ENCODE data around the gene RABEPK. TPM values are rescaled to one million over a fixed set of nuclear protein-coding genes. Genes with fewer than 3 reads are reported as not detected.
"Not testable (repeated sequence)": the region's sequence is repeated elsewhere in the genome, so short reads cannot be mapped to it uniquely, and the experiment has no call there.

The RABEPK gene
- total and polyA plus RNA-seq, 8 donors = 13.9 to 28.4 (median 24.0) TPM

- DNase-seq (no peak), ATAC-seq (no peak)
- Histone ChIP-seq H3K27ac (no peak overlapping the region), H3K4me1 (peaks cover 0 to 11% of the 10 kb centered on the region in 2 donors), H3K36me3 (peaks cover 3 to 60% of the 10 kb centered on the region in 2 donors), H3K4me3 (no peak overlapping the region), H3K27me3 (no peaks in the 10 kb centered on the region), H3K9me3 (no peaks in the 10 kb centered on the region)
- intact Hi-C loops (cut with DNase I) = loop anchor here in 1 of 2 donors (10.0 kb wide), 1 partner anchor 212 kb away; the partner anchor contains the start of gene GOLGA1
- TF ChIP-seq, protein P1, sequence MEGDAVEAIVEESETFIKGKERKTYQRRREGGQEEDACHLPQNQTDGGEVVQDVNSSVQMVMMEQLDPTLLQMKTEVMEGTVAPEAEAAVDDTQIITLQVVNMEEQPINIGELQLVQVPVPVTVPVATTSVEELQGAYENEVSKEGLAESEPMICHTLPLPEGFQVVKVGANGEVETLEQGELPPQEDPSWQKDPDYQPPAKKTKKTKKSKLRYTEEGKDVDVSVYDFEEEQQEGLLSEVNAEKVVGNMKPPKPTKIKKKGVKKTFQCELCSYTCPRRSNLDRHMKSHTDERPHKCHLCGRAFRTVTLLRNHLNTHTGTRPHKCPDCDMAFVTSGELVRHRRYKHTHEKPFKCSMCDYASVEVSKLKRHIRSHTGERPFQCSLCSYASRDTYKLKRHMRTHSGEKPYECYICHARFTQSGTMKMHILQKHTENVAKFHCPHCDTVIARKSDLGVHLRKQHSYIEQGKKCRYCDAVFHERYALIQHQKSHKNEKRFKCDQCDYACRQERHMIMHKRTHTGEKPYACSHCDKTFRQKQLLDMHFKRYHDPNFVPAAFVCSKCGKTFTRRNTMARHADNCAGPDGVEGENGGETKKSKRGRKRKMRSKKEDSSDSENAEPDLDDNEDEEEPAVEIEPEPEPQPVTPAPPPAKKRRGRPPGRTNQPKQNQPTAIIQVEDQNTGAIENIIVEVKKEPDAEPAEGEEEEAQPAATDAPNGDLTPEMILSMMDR (IDR thresholded peaks at IDR 0.05) = no peak
These were observed 43.8 kb upstream of the RABEPK start for GRCh38 chr9:125156551-125156950.

DNA sequence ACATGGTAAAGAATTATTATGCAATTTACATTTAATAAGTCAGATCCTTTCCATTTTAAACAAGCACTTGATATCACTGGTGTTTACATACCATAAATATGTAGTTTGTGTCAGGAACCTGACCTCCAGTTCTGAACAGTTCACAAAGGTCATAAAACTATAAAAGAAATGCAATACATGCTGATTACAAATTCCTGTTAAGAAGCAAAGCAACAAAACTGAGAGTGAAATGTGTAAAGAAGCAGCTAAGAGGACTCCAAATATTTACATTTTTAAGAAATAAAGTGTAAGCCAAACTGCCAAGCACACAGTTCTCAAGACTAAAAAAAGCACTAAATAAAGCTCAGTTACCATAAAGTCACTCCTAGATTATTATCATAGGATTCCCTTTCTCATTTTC lies 39.6 kb upstream of the RABEPK start:
- H3K27ac ChIP-seq = no peak overlapping the region

GRCh38 chr9:125161284-125161918 lies 38.9 kb upstream of the RABEPK start:
- TF ChIP-seq, protein P1 (IDR thresholded peaks at IDR 0.05) = no peak
- peak overlapping the region in 1 of 2 donors; percentile 58 for H3K27ac ChIP-seq
- no peaks in the 10 kb centered on the region for H3K27me3 ChIP-seq
- H3K36me3 ChIP-seq = peaks cover 0 to 19% of the 10 kb centered on the region in 2 donors
- H3K4me1 ChIP-seq = peaks cover 0 to 11% of the 10 kb centered on the region in 2 donors
- intact Hi-C loops (cut with DNase I) = no loop called here
- no peak overlapping the region for H3K4me3 ChIP-seq
- H3K9me3 ChIP-seq = no peaks in the 10 kb centered on the region
- ATAC-seq = peak; percentile 82
- no peak for DNase-seq

More for the DNA sequence above, 39.6 kb upstream of the RABEPK start:
- ATAC-seq = peak; percentile 75
- Histone ChIP-seq H3K36me3 (peaks cover 0 to 25% of the 10 kb centered on the region in 2 donors), H3K4me3 (no peak overlapping the region), H3K9me3 (no peaks in the 10 kb centered on the region), H3K27me3 (no peaks in the 10 kb centered on the region), H3K4me1 (peaks cover 0 to 11% of the 10 kb centered on the region in 2 donors)
- intact Hi-C loops (cut with DNase I) = no loop called here
- TF ChIP-seq, protein P1 (IDR thresholded peaks at IDR 0.05) = no peak
- no peak for DNase-seq

GRCh38 chr9:125162891-125163290 lies 37.5 kb upstream of the RABEPK start:
- intact Hi-C loops (cut with DNase I); DNase-seq; H3K4me3 ChIP-seq; H3K27ac ChIP-seq; H3K27me3 ChIP-seq; ATAC-seq; H3K9me3 ChIP-seq: not testable (repeated sequence)
- H3K4me1 ChIP-seq = peaks cover 0 to 11% of the 10 kb centered on the region in 2 donors
- H3K36me3 ChIP-seq = peaks cover 0 to 12% of the 10 kb centered on the region in 2 donors

DNA sequence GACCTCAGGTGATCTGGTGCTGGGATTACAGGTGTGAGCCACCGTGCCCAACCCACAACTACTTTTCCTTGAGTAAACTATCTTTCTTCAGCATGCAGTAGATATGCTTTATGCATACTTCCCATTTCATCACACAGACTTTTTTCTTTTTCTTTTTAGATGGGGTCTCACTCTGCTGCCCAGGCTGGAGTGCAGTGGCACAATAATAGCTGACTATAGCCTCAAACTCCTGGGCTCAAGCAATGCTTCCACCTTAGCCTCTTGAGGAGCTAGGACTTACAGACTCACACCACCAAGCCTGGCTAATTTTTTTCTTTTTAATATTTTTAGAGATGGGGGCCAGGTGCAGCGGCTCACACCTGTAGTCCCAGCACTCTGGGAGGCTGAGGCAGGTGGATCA lies 33.6 kb upstream of the RABEPK start:
- TF ChIP-seq, protein P1 (IDR thresholded peaks at IDR 0.05) = no peak
- intact Hi-C loops (cut with DNase I) = no loop called here

More for the DNA sequence above, 33.6 kb upstream of the RABEPK start:
- Histone ChIP-seq H3K9me3 (no peaks in the 10 kb centered on the region), H3K4me1 (no peaks in the 10 kb centered on the region), H3K4me3 (no peak overlapping the region), H3K36me3 (peaks cover 0 to 32% of the 10 kb centered on the region in 2 donors), H3K27ac (no peak overlapping the region), H3K27me3 (no peaks in the 10 kb centered on the region)
- no peak for ATAC-seq
- DNase-seq = no peak

Data from left lung (tissue), 10 donors.